RWPE1 (cell line): ENCODE measurements around the gene STX18.
"Not testable (repeated sequence)": the region's sequence is repeated elsewhere in the genome, so short reads cannot be mapped to it uniquely, and the experiment has no call there.

Experiments
- CTCF ChIA-PET: fragments of 350-600 bp; sonication (Branson Sonifier 250); formaldehyde crosslinking; extraction: SDS; loops from one replicate; lab custom pipeline; 2021; lab: Yijun Ruan, JAX
- POLR2A ChIA-PET: fragments of 400-600 bp; formaldehyde crosslinking; extraction: SDS; loops from one replicate; lab custom pipeline; 2020; ENCODE audit warnings: antibody characterized with exemption; ENCODE audit not compliant: low non-redundant PET; lab: Yijun Ruan, JAX
- DNase-seq: peaks from one replicate; pipeline ENCODE4 v3.0.0; 2012; ENCODE audit warnings: low spot score
- H3K27ac ChIP-seq: fragments of 450-650 bp; 2 replicates; pipeline ENCODE4 v1.5.1; 2017
- TF ChIP-seq, protein P1 (sequence below): fragments of 450-650 bp; conservative IDR thresholded peaks from 2 replicates; pipeline ENCODE4 v1.5.1; 2017; ENCODE audit warnings: low read depth, mild to moderate bottlenecking

Gene STX18

DNA sequence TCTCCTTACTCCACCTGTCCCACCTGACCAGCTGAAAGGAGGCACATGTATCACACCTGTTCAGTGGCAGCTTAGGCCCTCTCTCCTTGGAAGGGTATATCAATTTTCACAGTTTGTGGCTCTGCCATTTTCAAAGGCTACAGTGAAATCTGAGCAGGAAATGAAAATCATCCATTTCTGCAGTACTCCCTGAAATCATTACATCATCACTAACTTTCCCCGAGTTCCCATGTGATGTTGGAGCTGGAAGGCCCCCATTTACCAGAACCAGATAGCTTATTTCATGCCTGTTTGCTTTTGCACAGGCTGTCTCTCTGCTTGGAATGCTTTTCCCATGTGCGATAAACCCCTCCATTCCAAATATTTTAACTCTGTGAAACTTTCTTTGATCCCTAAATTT, 31.0 kb upstream of the STX18 start:
- ChIA-PET POLR2A (no interaction called here), CTCF (no interaction called here)
- DNase-seq: no peak
- no peak overlapping the region for H3K27ac ChIP-seq
- TF ChIP-seq, protein P1, sequence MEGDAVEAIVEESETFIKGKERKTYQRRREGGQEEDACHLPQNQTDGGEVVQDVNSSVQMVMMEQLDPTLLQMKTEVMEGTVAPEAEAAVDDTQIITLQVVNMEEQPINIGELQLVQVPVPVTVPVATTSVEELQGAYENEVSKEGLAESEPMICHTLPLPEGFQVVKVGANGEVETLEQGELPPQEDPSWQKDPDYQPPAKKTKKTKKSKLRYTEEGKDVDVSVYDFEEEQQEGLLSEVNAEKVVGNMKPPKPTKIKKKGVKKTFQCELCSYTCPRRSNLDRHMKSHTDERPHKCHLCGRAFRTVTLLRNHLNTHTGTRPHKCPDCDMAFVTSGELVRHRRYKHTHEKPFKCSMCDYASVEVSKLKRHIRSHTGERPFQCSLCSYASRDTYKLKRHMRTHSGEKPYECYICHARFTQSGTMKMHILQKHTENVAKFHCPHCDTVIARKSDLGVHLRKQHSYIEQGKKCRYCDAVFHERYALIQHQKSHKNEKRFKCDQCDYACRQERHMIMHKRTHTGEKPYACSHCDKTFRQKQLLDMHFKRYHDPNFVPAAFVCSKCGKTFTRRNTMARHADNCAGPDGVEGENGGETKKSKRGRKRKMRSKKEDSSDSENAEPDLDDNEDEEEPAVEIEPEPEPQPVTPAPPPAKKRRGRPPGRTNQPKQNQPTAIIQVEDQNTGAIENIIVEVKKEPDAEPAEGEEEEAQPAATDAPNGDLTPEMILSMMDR: no peak

DNA sequence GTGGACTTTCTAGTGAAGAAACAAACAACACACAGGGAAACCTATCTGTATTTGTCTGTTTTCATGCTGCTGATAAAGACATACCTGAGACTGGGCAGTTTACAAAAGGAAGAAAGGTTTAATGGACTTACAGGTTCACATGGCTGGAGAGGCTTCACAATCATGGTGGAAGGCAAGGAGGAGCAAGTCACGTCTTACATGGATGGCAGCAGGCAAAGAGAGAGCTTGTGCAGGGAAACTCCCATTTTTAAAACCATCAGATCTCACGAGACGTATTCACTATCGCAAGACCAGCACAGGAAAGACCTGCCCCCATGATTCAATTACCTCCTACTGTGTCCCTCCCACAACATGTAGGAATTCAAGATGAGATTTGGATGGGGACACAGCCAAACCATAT, 28.0 kb upstream of the STX18 start:
- DNase-seq, H3K27ac ChIP-seq, POLR2A ChIA-PET, CTCF ChIA-PET: not testable (repeated sequence)

DNA sequence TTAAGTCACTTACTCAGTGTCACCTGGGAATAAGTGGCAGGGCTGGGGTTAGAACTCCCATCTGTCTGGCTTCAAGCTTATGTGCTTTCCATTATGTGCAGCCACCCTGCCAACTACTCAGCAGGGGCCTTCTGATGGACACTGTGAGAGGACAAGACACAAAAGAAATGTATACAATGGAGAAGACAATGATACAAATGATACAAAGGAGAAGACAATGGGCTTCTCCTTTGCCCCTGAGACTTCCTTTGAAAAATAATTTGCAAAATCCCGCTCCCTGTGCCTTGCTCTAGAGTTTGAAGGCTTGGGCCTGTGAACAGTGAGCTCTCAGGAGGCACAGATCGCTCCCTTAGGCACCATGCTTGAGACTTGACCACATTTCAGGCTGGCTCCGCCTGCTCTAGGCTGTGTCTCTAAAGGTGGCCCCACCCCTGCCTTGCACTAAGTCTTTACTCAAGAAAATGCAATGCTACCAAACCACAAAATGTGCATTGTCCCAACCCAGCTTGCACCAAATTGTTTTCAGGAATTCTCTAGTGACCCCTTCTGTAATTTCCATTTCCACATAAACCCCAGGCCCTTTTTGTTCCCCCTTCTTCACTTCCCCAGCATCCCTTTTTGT, 27.1 kb upstream of the STX18 start:
- TF ChIP-seq, protein P1: no peak
- ChIA-PET CTCF (no interaction called here), POLR2A (no interaction called here)
- DNase-seq: no peak
- no peak overlapping the region for H3K27ac ChIP-seq

DNA sequence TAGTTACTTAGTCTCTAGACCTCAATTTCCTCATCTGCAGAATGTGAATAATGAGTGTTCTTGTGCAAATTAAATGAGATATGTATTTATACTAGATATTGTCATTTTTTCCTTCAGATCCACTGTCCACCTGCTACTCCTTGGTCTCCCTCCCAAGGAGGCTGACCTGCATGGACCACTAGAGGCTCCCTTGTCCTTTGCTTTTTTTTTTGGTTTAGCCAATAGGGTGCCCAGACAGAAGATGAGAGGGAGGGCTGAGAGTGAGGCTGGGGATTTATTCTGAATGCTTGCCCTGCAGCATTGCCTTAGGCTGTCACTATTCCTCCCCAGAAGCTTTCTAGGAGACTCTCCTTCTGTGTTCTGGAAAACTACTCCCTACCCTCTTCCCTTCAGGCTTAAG, 24.5 kb upstream of the STX18 start:
- CTCF ChIA-PET, DNase-seq, H3K27ac ChIP-seq, POLR2A ChIA-PET: not testable (repeated sequence)

DNA sequence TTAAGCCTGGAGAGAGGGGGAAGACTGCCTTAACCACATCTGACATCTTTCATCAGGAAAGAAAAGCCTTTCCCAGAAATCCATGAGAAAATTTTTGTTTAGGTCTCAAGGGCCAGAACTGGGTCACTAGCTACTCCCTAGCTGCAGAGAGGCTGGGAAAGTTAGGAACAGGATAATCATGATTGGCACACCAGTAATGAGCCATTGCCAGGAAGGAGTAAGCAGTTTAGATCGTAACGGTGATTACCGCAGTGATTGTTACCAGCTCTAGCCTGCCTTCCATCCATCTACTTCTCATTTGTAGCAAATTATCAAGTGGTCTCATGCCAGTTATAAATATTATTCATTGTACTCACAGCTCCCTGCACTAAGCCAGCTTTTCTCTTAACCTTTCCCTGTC, 22.7 kb upstream of the STX18 start:
- CTCF ChIA-PET: no interaction called here
- no peak for DNase-seq
- no peak overlapping the region for H3K27ac ChIP-seq
- TF ChIP-seq, protein P1: no peak
- POLR2A ChIA-PET: no interaction called here

DNA sequence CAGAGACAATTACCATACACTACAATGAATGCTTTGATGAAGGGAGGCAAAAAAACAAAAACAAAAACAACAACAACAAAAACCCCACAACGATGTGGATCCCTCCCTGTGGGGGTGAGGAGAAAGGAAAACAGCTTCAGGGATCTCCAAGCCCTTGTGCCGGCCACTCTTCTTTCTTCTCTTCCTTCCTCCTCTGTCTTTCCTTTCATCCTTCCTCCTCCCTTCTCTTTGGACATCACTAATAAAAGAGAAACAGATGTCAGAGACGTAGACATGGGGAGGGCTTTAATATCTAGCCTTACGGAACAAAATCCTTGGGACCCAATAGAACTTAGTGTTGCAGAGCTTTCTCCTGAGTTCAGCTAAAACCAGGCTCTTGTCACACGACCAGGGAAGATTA, 18.8 kb upstream of the STX18 start:
- H3K27ac ChIP-seq: no peak overlapping the region
- TF ChIP-seq, protein P1: no peak
- no peak for DNase-seq
- POLR2A ChIA-PET: no interaction called here
- CTCF ChIA-PET: no interaction called here

DNA sequence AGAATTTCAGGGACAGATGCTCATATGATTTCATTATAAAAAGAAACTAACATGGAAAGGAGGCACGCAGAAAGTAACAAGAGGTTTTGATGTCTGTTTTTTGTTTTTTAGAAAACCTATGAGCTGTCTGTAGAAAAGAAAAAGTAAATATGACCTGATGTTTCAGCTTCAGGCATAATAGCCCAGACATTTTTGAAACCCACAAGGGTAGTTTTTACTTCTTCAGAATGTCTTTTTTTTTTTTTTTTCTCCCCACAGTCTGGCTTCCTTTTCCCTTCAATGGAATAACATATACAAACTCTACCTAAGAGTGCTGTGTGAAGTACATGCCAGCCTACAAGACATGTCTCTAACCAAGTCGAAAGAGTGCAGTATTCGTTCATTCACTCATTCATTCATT, 18.3 kb upstream of the STX18 start:
- CTCF ChIA-PET: no interaction called here
- H3K27ac ChIP-seq: no peak overlapping the region
- TF ChIP-seq, protein P1: no peak
- POLR2A ChIA-PET: no interaction called here
- no peak for DNase-seq

DNA sequence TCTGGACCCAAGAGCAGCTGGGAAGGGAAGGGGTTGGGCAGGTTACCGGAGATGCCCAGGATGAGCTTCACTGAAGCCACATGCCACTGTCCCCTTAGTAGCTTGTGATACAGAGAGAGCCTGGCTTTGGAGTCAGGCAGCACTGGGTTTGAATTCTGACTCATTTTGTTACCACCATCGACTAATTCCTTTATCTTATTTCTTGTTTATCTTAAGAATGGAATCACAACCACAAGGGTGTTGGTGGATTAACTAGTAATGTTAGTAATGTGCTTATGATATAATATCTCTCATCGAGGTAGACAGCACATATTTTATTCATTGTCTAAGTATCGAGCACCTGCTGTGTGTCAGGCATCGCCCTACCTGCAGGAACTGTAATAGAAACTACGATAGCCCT, 17.7 kb upstream of the STX18 start:
- TF ChIP-seq, protein P1: no peak
- no peak for DNase-seq
- ChIA-PET POLR2A (no interaction called here), CTCF (no interaction called here)
- no peak overlapping the region for H3K27ac ChIP-seq
